ENCODE measurements around the gene CLEC4E. TPM values are rescaled to one million over a fixed set of nuclear protein-coding genes. Genes with fewer than 3 reads are reported as not detected.
"Not testable (repeated sequence)": the region's sequence is repeated elsewhere in the genome, so short reads cannot be mapped to it uniquely, and the experiment has no call there.

The CLEC4E gene, protein sequence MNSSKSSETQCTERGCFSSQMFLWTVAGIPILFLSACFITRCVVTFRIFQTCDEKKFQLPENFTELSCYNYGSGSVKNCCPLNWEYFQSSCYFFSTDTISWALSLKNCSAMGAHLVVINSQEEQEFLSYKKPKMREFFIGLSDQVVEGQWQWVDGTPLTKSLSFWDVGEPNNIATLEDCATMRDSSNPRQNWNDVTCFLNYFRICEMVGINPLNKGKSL
- total RNA-seq (1 to 10 TPM in 2 of 5 donors, not detected in 3; 1.2 to 5.1 TPM), polyA plus RNA-seq (1 to 10 TPM; 1.3 to 2.9 (median 1.7) TPM)
- long read RNA-seq, donor 1: 0 reads
- long read RNA-seq, donor 2: 0 reads
- long read RNA-seq, donor 3: 0 reads
- long read RNA-seq, donor 4: 0 reads
- long read RNA-seq, donor 5: 0 reads
- long read RNA-seq, donor 6: 0 reads
- long read RNA-seq, donor 7: 0 reads
- long read RNA-seq, donor 8: 0 reads
- long read RNA-seq, donor 9: 0 reads
- long read RNA-seq, donor 10: 0 reads

GRCh38 chr12:8540831-8541230 lies at the start of gene CLEC4E:
Gene CLEC4E, minus strand, starts transcription at chr12:8540905. Its CDS starts 108 bp downstream, at chr12:8540797.
- 49 to 63% (median 57%) methylated on average over 4 of the region's 4 CpGs for WGBS, 5 donors
- peaks cover 0 to 11% (median 0%) of the 10 kb centered on the region in 3 donors for H3K27me3 ChIP-seq
- H3K9me3 ChIP-seq; DNase-seq; H3K4me1 ChIP-seq; H3K36me3 ChIP-seq; intact Hi-C loops (cut with DNase I; ENCODE audit: low total_unique reads): not testable (repeated sequence)
- H3K4me3 ChIP-seq: peak within 1 kb of the TSS in 1 of 4 donors; percentile 30
- H3K27ac ChIP-seq: peak within 1 kb of the TSS in 2 of 5 donors; percentile 41 to 58

- intact Hi-C loops (cut with DNase I; ENCODE audit: low total_unique reads): no loop called here
- TF ChIP-seq CTCF (IDR thresholded peaks at IDR 0.05) (no peak), POLR2A (IDR thresholded peaks at IDR 0.05) (no peak), POLR2AphosphoS5 (IDR thresholded peaks at IDR 0.05) (no peak), EP300 (IDR thresholded peaks at IDR 0.05) (no peak)
- Histone ChIP-seq H3K4me3 (no peak overlapping the region), H3K27ac (no peak overlapping the region), H3K27me3 (no peaks in the 10 kb centered on the region), H3K9me3 (no peaks in the 10 kb centered on the region), H3K4me1 (no peaks in the 10 kb centered on the region), H3K36me3 (no peaks in the 10 kb centered on the region)
- 45 to 64% (median 51%) methylated on average over 7 of the region's 7 CpGs for WGBS, 5 donors
- no peak for DNase-seq
These were observed 49.0 kb upstream of the CLEC4E start for GRCh38 chr12:8589679-8590078.

DNA sequence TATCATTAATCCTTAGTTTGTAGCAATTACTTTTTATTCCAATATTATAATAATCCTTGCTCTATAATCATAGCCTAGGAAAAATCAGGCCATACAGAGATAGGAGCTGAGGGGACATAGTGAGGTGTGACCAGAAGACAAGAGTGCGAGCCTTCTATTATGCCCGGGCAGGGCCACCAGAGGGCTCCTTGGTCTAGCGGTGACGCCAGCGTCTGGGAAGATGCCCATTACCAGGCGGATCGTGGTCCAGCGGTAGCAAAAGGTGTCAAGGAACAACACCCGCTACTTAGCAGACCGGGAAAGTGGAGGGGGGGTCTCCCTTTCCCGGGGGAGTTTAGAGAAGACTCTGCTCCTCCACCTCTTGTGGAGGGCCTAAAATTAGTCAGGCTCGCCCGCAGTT lies 43.8 kb upstream of the CLEC4E start:
- H3K36me3 ChIP-seq; H3K4me1 ChIP-seq; H3K27ac ChIP-seq; intact Hi-C loops (cut with DNase I; ENCODE audit: low total_unique reads); DNase-seq; H3K27me3 ChIP-seq; H3K4me3 ChIP-seq; H3K9me3 ChIP-seq: not testable (repeated sequence)
- 83 to 95% (median 90%) methylated on average over 13 of the region's 13 CpGs for WGBS, 5 donors

GRCh38 chr12:8584004-8584403 lies 43.3 kb upstream of the CLEC4E start:
- WGBS, 5 donors: 58 to 77% (median 71%) methylated on average over 7 of the region's 7 CpGs
- H3K4me1 ChIP-seq: no peaks in the 10 kb centered on the region
- H3K9me3 ChIP-seq: no peaks in the 10 kb centered on the region
- TF ChIP-seq CTCF (IDR thresholded peaks at IDR 0.05) (no peak), EP300 (IDR thresholded peaks at IDR 0.05) (no peak), POLR2A (IDR thresholded peaks at IDR 0.05) (no peak), POLR2AphosphoS5 (IDR thresholded peaks at IDR 0.05) (no peak)
- H3K27me3 ChIP-seq: no peaks in the 10 kb centered on the region
- intact Hi-C loops (cut with DNase I; ENCODE audit: low total_unique reads): no loop called here
- no peaks in the 10 kb centered on the region for H3K36me3 ChIP-seq
- H3K27ac ChIP-seq: no peak overlapping the region
- H3K4me3 ChIP-seq: no peak overlapping the region
- no peak for DNase-seq

DNA sequence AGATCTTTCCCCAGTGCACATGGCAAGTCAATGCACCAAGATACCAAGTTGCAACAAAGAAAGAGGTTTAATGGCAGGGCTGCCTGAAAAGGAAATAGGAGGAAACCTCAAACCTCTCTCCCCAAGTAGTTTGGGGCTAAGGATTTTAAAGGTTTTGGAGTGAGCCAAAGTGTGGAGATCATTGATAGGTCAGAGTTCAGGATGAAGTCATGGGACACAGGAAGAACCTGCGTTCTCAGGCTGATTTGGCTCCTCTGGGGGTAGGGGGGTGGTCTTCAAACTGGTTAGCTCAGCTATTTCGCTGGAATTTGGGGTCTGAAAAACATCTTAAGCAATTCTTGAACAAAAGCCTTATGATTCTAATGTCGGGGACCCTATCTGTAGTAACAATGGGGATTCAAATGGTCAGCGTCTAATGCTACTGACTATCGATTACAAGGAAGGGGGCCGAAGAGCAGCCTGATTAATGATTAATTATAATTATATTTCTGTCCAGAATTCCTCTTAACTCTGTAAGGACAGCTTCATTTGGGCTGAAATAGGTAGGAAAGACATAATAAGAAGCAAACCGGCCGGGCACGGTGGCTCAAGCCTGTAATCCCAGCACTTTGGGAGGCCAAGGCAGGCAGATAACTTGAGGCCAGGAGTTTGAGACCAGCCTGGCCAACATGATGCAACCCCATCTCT lies 40.5 kb upstream of the CLEC4E start:
- WGBS, 5 donors: 53 to 64% (median 56%) methylated on average over 9 of the region's 9 CpGs
- Histone ChIP-seq H3K36me3 (no peaks in the 10 kb centered on the region), H3K9me3 (no peaks in the 10 kb centered on the region), H3K4me1 (no peaks in the 10 kb centered on the region), H3K4me3 (no peak overlapping the region), H3K27me3 (no peaks in the 10 kb centered on the region), H3K27ac (no peak overlapping the region)
- intact Hi-C loops (cut with DNase I; ENCODE audit: low total_unique reads): no loop called here
- DNase-seq: no peak
- TF ChIP-seq EP300 (IDR thresholded peaks at IDR 0.05): no peak
- TF ChIP-seq POLR2AphosphoS5 (IDR thresholded peaks at IDR 0.05): no peak
- no peak for TF ChIP-seq CTCF (IDR thresholded peaks at IDR 0.05)
- TF ChIP-seq POLR2A (IDR thresholded peaks at IDR 0.05): no peak

All from stomach (tissue), 19 donors.